Breast epithelium (tissue), 3 donors: ENCODE measurements around the gene ZNF236.

Source experiments
- POLR2A ChIP-seq: fragments of 450-650 bp; IDR thresholded peaks from one replicate; pipeline ENCODE4 v1.6.1; 2016; ENCODE audit warnings: antibody characterized with exemption, mild to moderate bottlenecking, moderate library complexity
- POLR2AphosphoS5 ChIP-seq, 3 donors: sonication (generic); formaldehyde crosslinking; IDR thresholded peaks; one replicate each; pipeline ENCODE4 v1.6.1; 2017; ENCODE audit warnings: antibody characterized with exemption in 3 of 3
- TF ChIP-seq, protein P1 (sequence below), 3 donors: fragments of 450-650 bp; IDR thresholded peaks; one replicate each; pipeline ENCODE4 v1.5.1; 2016 to 2017; ENCODE audit warnings: antibody characterized with exemption in 3 of 3, mild to moderate bottlenecking in 3 of 3, moderate library complexity in 3 of 3

DNA sequence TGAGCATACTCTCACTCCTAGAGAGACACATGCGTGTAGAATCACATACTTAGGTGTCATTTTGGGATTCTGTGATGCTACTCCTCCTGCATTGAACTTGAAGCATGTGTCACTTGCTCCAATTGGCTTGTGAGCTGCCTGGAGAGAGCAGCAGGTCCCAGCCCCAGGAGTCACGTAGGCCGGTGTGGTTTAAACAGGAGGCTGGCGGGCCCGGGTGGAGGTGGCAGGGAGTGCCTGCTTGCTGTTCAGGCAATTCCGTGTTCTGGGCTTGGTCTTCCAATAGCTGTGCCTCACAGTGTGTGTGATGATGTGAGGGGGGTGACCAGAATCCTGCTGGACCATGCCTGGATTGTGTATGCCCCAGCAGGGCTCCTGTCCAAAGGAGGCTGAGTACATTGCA lies 51.0 kb downstream of the ZNF236 start:
- TF ChIP-seq, protein P1, sequence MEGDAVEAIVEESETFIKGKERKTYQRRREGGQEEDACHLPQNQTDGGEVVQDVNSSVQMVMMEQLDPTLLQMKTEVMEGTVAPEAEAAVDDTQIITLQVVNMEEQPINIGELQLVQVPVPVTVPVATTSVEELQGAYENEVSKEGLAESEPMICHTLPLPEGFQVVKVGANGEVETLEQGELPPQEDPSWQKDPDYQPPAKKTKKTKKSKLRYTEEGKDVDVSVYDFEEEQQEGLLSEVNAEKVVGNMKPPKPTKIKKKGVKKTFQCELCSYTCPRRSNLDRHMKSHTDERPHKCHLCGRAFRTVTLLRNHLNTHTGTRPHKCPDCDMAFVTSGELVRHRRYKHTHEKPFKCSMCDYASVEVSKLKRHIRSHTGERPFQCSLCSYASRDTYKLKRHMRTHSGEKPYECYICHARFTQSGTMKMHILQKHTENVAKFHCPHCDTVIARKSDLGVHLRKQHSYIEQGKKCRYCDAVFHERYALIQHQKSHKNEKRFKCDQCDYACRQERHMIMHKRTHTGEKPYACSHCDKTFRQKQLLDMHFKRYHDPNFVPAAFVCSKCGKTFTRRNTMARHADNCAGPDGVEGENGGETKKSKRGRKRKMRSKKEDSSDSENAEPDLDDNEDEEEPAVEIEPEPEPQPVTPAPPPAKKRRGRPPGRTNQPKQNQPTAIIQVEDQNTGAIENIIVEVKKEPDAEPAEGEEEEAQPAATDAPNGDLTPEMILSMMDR (IDR thresholded peaks at IDR 0.05), result no peak
- TF ChIP-seq POLR2A (no peak), POLR2AphosphoS5 (IDR thresholded peaks at IDR 0.05) (no peak)
